Tongue (tissue), 2 donors: ENCODE measurements around the gene GNPTG. TPM values are rescaled to one million over a fixed set of nuclear protein-coding genes. Genes with fewer than 3 reads are reported as not detected.

ENCODE experiments used
- DNase-seq: peaks from one replicate; pipeline ENCODE4 v3.0.0-alpha.2; 2015
- total RNA-seq: library from RNA; depleted of rRNA; stranded (reverse); fragments of >200 nt; gene quantifications from one replicate; pipeline ENCODE4 v1.2.3, GENCODE V29; 2014

GNPTG gene
- total RNA-seq, 1 donor from 2014 or later, result 31.7 TPM

DNA sequence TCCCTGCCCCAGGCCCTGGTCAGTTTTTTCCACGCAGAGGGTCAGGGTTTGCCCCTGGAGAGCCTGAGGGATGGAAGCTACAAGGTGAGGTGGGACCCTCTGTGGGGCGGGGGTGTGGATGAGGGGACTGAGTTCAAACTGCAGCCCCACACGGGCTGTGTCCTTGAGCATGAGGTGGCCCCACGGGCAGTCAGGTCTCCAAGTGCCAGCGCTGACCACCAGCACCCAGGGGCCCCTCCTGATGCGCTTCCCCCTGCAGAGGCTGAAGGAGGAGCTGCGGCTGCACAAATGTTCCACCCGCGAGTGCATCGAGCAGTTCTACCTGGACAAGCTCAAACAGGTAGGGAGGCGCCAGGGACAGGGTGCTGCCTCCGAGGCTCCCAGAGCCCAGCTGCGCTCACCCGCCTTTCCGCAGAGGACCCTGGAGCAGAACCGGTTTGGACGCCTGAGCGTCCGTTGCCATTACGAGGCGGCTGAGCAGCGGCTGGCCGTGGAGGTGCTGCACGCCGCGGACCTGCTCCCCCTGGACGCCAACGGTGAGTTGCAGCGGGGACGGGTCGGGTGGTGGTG is 4.4 kb upstream of the GNPTG start:
- peak; percentile 40 for DNase-seq

DNA sequence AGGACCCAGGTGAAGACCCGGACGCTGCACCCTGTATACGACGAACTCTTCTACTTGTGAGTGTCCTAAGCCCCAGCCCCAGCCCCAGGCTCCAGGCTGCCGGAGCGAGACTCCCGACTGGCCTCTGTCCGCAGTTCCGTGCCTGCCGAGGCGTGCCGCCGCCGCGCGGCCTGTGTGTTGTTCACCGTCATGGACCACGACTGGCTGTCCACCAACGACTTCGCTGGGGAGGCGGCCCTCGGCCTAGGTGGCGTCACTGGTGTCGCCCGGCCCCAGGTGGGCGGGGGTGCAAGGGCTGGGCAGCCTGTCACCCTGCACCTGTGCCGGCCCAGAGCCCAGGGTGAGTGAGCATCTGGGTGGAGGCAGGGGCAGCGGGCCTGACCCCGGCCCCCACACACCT is 3.8 kb upstream of the GNPTG start:
- DNase-seq, result no peak

DNA sequence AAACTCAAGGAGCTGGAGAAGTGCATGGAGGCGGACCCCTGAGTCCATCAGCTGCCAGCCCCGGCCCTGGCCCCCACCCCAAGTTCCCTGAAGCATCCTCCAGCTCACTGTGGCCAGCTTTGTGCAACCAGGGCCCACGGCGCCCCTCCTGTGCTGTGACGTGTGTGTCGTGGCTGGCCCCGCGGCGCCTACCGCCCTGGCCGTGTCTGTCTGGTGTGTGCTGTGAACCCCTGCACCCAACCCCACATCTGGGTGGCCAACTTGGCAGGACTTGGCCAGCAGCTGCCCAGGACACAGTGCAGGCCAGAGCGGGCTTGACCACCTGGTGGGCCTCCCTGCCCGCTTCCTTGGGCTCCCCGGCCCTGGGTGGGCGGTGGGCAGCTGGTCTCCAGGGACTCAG is 3.3 kb upstream of the GNPTG start:
- DNase-seq, result no peak

DNA sequence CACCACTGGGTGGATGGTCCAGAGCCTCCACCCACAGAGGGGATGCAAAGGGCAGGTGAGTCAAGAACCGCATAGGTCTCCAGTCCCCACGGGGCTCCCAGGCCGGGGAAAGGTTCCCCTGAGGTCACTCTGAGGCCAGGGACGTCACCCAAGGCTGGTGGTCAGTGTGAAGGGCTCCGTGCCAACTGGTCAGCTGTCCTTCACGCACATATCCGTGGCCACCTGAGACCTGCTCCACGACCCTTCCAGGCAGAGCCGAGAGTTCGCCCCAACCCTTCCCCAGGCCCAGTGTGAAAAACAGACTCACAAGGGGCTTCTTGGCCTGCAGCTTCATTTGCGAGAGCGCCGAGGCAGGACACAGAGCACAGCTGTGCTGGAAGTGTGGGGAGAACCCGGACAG is 2.8 kb upstream of the GNPTG start:
- no peak for DNase-seq

DNA sequence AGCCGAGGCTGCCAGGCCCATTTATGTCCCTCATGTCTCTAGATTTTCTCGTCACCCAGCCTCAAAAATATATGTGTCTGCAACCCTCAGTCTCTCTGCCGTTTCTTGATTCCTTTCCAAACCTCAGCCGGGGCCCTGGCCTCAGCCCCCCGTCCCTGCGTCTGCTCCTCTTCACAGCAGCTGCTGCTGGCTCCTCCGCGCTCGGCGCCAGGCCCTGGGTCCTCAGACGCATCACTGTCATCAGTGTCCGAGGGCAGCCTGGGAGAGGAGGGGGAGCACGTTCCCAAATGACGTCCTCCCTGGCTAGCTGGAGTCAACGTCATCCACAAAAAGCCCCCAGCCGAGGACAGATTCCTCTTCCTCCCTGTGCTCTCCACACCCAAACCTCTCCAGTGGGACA is 2.4 kb upstream of the GNPTG start:
- no peak for DNase-seq

DNA sequence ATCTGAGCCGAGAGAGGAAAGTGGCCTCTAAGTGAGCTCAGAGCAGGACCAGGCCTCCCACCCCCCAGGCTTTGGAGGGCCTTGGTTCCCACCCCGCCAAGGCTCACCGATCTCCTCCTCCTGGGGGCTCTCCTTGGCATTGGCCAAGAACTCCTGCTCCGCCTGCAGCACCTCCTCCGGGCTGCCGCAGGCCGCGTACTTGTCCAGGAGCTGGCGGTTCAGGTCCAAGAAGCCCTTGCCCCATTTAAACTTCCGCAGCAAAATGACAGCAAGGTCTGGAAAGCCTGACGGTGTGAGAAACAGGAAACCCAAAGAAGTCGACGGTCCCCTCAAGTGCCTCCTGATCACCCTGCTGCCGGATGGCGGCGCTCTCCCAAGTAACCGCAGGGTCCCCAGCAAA is 1.8 kb upstream of the GNPTG start:
- DNase-seq, result no peak

DNA sequence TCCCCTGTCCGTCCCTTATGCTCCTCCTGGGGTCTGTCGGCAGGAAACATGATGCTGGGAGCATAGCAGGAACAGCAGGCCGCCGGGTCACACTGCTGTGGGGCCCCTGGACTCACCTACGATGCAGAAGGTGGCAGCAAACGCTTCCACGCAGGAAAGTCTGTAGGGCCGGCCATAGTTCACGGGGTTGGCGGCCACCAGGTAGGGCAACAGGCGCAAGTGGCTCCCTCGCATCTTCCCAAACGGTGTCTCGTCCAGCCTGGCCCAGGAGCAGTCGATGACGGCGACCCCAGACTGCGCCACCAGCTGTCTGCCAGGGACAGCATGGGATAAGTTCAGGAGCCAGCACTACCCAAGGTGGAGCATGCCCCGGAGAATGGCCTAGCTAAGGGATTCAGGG is 1.0 kb upstream of the GNPTG start:
- no peak for DNase-seq

DNA sequence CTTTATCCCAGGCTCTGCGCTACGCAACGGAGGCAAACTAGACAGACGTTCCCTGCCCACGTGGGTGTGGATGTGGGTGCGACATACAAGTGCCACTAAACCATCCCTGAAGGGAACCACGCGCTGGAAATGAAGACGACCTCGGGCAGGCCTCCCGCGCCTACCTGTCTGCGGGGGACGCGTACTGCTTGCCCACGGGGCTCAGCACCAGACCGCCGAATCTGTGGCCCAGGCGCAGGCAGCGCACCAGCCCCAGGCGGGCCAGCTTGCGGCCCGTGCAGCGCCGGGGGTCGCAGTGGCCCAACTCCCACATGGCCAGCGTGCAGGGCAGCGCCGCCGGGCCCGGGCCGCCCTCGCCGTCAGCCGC is 533 bp upstream of the GNPTG start:
- DNase-seq, result no peak

DNA sequence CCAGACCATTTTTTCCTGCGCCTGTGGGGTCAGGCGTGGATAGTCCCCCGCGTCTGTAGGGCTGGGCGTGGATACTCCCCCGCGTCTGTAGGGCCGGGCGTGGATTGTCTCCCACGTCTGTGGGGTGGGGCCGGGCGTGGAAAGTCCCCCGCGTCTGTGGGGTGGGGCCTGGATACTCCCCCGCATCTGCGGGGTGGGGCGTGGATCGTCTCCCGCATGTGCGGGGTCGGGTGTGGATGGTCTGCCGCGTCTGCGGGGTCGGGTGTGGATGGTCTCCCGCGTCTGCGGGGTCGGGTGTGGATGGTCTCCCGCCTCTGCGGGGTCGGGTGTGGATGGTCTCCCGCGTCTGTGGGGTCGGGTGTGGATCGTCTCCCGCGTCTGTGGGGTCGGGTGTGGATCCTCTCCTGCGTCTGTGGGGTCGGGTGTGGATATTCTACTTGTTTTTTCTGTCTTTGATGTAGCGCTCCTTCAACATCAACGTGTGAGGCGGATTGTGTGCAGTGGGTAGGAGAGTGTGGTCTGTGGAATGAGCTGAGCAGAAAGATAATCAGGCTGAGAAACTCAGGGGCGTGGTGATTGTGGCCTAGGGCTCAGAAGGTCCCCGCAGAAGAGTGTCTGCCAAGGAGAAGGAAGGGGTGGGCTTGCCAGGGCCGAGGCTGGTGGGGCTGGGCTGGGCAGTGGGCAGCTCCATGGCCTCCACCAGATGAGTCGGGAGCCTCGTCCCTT is 3.2 kb downstream of the GNPTG start:
- no peak for DNase-seq

DNA sequence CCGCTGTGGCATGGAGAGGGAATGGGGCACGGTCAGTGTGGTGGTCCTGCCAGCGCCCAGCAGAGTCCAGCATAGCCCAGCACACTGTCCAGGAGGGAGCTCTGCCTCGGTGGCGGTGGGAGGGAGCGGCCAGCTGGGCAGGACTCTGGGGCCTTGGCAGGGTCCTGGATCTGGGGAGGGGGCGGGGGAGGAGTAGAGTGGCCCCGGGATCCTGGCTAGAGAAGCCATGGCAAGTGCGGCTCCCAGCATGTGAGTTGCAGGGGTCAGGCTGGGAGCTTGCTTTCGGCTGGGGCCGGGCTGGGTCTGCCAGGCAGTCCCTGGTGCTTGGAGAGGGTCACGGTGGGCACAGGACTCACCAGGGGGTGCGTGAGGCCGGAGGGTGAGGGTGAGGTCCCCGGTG is 3.9 kb downstream of the GNPTG start:
- no peak for DNase-seq

DNA sequence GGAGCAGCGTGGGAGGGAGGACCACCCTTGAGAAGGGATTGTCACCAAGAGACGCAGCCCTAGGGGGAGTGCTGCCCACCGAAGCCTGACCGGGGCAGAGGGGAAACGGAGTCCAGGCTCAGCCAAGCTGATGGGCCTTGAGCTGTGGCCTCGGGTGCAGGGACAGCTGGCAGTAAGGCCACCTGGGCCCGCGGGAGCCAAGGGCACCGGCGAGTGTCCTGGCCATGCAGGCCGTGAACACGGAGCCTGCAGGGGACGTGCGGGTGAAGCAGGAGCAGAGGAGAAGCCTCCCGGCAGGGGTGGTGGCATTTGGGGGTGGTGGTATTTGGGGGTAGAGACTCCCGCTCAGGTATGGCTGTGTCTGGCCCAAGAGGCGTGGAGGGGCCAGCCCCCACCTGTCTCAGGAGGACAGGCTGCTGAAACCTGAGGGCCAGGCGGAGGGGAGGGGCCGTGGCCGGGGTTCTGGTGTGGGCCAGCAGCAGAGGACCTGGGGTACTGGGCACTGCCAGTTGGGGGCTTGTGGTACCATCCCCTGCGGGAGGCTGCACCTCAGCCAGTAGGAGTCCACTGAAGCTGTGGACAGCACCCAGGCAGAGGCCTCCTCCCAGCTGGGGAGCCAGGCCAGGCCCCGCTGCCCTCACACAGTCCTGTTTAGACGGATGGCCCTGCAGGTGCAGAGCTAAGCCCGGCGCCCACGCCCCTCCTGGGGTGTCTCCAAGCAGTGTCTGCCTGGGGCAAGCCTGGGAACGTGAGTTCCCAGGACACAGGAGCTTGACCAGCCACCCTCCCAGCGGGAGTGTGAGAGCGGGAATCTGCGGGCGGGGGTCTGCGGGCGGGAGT is 4.5 kb downstream of the GNPTG start:
- DNase-seq, result no peak

DNA sequence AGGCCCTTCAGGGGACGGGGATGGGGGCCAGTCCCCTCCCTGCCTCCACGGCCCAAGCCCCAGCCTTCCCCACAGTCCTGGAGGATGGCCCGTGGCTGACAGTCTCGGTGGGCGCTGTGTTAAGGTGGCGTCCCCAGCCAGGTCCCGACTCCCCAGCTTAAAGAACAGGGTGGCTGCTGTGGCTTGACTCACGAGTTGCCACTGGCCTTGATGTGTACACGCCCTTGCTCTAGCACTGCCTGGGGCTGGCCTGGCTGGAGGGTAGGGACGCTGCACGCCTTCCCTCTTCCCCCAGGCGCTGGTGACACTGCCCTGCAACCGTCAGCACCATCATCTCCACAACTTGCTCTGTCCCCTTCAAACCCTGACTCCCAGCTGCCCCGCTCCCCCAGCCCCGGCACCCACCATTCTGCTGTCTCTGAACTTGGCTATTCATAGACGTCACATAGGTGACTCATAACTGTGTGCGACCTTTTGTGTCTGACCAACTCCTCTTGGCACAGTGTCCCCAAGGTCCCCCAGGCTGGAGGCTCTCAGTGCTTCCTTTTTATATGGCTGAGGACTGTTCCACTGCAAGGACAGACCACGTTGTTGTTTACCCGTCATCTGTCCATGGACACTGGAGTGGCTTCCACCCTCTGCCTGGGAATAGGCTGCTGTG is 6.3 kb downstream of the GNPTG start:
- no peak for DNase-seq

DNA sequence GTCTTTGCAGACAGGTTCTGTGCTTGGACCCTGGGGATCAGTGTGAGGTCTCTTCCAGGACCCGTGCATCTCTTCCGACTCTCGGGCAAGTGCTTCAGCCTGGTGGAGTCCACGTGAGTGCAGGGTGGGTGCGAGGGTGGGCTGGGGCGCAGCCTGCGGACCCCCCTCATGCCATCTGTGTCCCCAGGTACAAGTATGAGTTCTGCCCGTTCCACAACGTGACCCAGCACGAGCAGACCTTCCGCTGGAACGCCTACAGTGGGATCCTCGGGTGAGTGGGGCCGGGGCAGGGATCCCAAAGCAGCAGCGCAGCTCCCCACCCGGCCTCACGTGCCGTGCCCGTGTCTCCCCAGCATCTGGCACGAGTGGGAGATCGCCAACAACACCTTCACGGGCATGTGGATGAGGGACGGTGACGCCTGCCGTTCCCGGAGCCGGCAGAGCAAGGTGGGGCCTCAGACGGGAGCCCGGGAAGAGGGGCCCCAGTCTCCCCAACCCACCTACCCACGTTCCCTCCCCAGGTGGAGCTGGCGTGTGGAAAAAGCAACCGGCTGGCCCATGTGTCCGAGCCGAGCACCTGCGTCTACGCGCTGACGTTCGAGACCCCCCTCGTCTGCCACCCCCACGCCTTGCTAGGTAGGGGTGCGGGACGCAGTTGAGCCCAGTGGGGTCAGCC is 10.1 kb downstream of the GNPTG start:
- no peak for DNase-seq

DNA sequence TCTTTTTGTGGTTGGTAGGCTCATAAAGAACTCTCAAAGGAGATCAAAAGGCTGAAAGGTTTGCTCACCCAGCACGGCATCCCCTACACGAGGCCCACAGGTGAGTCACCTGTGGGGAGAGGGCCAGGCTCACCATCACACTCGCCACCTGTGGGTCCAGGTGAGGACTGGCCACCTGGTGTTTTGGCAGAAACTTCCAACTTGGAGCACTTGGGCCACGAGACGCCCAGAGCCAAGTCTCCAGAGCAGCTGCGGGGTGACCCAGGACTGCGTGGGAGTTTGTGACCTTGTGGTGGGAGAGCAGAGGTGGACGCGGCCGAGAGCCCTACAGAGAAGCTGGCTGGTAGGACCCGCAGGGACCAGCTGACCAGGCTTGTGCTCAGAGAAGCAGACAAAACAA is 11.1 kb downstream of the GNPTG start:
- DNase-seq, result no peak

DNA sequence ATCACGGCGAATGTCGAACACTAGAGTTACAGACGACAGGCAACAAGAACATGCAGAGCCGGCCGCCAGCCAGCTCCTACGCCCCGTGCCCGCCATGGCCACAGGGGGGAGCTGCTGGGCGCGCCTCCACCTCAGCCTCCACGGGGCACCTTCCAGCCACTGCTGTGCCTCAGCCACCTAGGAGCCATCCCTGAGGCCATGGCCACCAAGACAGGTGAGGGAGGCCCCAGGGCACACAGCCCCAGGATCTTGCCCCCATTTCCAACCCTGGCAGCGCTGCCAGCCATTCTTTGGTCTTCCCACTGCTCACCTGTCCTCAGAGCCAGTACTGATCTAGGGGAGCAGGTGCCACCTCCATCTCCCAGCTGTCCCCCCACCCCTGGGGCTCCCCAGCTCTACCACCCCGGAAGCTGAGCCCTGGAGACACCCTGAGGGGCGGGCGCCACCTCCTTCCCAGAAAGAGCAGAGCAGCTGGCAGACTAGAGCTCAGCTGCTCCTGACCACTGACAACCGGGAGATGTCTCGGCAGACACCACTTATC is 11.8 kb downstream of the GNPTG start:
- DNase-seq, result peak; percentile 44

DNA sequence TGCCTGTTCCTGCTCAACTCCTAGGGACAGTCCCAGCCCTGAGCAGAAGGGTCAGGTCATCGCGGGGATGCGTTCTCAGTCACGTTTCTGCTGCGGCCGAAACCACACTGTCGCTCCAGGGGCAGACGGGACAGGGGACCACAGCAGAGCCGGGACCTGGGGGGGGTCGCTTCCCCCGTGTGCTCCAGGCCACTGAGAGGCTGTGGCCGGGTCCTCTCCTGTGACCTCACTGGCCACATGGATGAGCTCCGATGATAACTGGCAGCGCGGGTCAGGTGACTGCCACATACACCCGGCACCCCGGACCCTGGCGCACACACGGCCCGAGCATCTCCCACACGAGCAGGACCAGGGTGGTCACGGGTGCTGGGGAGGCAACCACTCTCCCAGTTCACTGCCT is 12.8 kb downstream of the GNPTG start:
- no peak for DNase-seq

DNA sequence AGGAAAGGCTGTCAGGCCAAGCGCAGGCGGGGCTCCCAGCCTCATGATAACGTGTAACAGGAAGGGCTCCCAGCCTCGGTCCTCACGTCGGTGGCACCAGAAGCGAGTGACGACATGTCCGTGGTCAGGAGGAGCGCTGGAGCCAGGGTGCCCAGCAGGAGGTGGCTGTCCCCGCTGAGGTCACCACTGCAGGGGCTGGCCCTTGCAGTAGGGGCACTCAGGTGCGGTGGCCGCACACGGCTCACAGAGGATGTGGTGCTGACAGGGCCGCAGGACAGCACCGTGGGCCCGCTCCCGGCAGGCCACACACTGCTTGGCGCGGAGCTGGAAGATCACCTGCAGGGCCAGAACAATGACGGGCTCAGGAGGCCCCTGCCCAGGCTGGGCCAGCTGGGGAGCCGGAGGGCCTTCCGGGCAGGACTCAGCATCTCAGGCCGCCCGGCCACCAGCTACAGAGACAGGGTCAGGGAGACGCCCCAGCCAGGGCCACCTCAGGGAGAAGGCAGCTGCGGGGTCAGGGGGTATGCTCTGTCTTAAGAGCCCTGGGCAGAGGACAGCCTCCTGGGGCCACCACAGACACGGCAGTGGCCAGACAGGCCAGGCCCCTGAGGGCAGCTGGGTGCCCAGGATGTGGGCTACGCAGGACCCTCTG is 14.5 kb downstream of the GNPTG start:
- no peak for DNase-seq

DNA sequence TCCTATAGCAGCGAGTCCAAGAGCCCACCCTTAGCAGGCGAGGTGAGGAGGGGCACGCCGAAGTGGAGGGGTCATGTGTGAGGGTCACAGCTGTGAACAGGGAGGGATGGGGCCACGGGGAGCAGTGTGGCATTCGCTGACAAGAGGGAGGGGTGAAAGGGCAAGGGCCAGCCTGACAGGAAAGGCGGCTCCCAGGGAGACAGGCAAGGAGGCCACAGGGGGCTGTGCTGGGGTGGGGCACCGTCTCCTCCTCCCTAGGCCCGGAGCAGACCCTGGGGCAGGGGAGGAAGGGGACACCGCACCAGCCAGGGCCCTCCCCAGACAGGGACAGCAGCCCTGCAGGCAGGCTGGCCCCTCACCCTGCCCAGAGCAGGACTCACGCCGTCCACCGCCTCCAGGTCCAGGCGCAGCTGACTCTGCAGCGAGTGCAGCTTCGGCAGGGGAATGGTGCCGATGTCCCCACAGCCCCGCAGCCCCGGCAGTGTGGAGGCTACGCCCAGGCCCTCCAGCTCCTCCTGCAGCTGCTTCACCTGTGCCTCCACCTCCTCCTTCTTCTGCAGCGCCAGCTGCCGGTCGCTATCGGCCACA is 15.1 kb downstream of the GNPTG start:
- no peak for DNase-seq

DNA sequence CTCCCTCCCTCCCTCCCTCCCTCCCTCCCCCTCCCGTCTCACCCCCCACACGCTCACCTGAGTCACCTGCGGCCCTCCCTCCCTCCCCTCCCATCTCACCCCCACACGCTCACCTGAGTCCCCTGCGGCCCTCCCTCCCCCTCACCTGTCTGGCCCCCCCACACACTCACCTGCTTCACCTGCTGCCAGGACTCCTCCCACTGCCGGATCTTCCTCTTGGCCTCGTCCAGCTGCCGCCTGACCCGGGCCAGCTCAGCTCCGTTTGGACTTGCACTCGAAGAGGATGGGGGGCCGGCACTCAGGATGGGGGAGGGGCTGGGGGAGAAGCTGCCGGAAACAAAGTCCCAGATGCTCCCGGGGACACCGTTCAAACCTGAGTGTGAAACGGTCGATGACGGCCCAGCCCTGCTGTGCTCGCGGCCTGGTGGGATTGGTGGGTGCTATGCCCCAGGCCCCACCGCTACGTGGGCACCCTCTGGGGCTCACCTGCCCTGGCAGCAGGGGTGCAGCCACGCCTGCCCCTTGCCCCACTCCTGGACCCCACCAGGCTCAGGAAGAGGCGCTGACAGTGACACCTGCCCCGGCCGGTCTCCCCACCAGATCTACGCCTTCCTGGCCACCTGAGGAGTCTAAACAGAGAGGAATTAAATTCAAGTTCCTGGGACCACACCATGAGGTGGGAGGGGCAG is 15.9 kb downstream of the GNPTG start:
- no peak for DNase-seq
